ENCODE measurements around the gene NDUFV3.

NDUFV3 gene

DNA sequence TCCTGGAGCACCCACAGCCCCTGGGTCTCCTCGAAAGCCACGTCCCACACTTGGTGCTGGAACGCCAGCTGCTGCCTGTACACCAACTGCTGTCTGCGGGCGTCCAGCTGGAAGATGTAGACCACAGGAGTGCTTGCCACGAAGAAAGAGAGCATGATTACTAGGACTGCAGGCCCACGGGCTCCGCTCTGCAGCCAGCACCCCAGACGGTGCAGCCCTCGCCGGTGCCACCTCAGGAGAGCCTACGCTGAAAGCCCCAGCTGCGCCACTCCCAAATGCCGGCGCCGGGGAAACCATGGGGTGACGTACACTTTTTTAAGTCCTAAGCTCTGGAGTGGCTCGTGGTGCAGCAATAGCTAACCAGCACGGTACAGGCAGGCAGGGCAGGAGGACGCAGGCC lies 39.5 kb upstream of the NDUFV3 start:
- DNase-seq (ENCODE audit: low read depth in 2 of 2) = no peak
- no peak overlapping the region for H3K4me3 ChIP-seq (replicated peaks in 1 of 2; ENCODE audit: low read depth in 2 of 2, low read length in 2 of 2)
- no peak for TF ChIP-seq CTCF (IDR thresholded peaks at IDR 0.05; ENCODE audit: low read depth, low read length)

GRCh38 chr21:42854246-42855010 lies 38.7 kb upstream of the NDUFV3 start:
- TF ChIP-seq CTCF (IDR thresholded peaks at IDR 0.05; ENCODE audit: low read depth, low read length) = no peak
- no peak for DNase-seq (ENCODE audit: low read depth in 2 of 2)
- H3K4me3 ChIP-seq (replicated peaks in 1 of 2; ENCODE audit: low read depth in 2 of 2, low read length in 2 of 2) = no peak overlapping the region

DNA sequence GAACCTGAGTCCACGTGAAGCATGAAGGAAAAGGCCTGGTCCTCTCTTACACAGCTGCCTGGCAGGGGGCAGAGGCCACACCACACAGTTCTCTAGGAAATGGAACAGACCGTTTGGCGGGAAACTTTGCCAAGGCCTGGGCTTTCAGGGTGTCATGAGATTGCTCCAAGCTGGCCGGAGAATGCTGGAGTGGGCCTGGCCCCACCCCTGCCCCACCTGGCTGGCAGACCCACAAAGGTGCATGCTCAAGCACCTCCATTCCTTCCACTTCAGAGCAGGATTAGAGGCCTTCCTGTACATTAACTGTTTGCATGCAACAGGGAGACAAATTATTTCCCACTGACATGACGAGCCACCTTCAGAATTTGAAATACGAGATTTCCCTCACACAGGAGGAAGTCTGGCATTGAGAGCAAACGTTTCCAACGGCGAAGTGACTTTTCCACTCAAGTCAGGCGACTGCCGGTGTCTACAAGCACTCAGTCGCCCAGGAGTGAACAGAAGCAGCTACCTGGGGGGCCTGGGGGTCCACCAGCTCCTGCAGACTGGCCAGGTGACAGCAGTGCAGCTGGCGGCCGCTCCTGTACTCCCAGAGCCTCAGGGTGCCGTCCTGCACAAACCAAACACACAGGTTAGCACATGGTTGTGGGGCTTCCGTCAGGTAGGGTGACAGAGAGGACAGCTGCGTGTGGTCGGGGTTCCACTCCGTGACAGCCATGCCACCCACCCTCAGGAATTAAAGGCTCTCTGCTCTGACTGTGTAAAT lies 37.8 kb upstream of the NDUFV3 start:
- no peak for TF ChIP-seq CTCF (IDR thresholded peaks at IDR 0.05; ENCODE audit: low read depth, low read length)

DNA sequence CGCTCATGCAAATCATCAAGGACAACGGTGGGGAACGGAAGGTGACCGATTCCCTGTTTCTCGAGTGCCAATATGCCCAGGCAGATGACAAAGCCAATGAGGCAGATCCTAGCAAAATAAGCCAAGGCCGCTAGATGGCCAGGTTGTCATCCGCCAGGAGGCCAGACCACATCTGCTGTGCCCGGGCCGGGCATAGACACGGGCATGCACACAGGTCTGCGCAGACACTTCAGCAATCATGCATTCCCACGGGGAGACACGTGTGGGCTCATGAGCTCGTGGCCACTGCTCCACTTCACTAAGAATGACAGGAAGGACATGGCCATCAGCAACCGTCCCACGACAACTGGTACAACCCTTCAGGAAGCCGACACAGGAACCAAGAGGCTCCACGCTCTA lies 37.2 kb upstream of the NDUFV3 start:
- H3K4me3 ChIP-seq (replicated peaks in 1 of 2; ENCODE audit: low read depth in 2 of 2, low read length in 2 of 2) = no peak overlapping the region
- TF ChIP-seq CTCF (IDR thresholded peaks at IDR 0.05; ENCODE audit: low read depth, low read length) = no peak
- no peak for DNase-seq (ENCODE audit: low read depth in 2 of 2)

More for the DNA sequence above, 37.8 kb upstream of the NDUFV3 start:
- no peak for DNase-seq (ENCODE audit: low read depth in 2 of 2)
- no peak overlapping the region for H3K4me3 ChIP-seq (replicated peaks in 1 of 2; ENCODE audit: low read depth in 2 of 2, low read length in 2 of 2)

GRCh38 chr21:42857216-42857615 lies 35.9 kb upstream of the NDUFV3 start:
- no peak overlapping the region for H3K4me3 ChIP-seq (replicated peaks in 1 of 2; ENCODE audit: low read depth in 2 of 2, low read length in 2 of 2)

GRCh38 chr21:42858185-42858847 lies 34.8 kb upstream of the NDUFV3 start:
- no peak for DNase-seq (ENCODE audit: low read depth in 2 of 2)
- no peak for TF ChIP-seq CTCF (IDR thresholded peaks at IDR 0.05; ENCODE audit: low read depth, low read length)
- H3K4me3 ChIP-seq (replicated peaks in 1 of 2; ENCODE audit: low read depth in 2 of 2, low read length in 2 of 2) = no peak overlapping the region

More at GRCh38 chr21:42857216-42857615, 35.9 kb upstream of the NDUFV3 start:
- DNase-seq (ENCODE audit: low read depth in 2 of 2) = no peak
- TF ChIP-seq CTCF (IDR thresholded peaks at IDR 0.05; ENCODE audit: low read depth, low read length) = no peak

Measured in cardiac fibroblast (primary cell).